Epidermal melanocyte (primary cell): ENCODE data around the gene VCL.
"Not testable (repeated sequence)": the region's sequence is repeated elsewhere in the genome, so short reads cannot be mapped to it uniquely, and the experiment has no call there.

Experiments
- DNase-seq: peaks from one replicate; pipeline ENCODE4 v3.0.0; 2011; ENCODE audit warnings: low spot score; ENCODE audit not compliant: insufficient read length

Gene VCL

GRCh38 chr10:73997787-73998622, at the start of gene VCL:
Gene VCL, plus strand, starts transcription at chr10:73998116. Its CDS starts 92 bp downstream, at chr10:73998208.
- peak; percentile 79 for DNase-seq

- DNase-seq = no peak
Observed at GRCh38 chr10:73948947-73949633, 48.8 kb upstream of the VCL start.

GRCh38 chr10:73950155-73950948, 47.6 kb upstream of the VCL start:
- no peak for DNase-seq

- DNase-seq = no peak
Observed at GRCh38 chr10:73953665-73954064, 44.3 kb upstream of the VCL start.

- DNase-seq = no peak
Observed at GRCh38 chr10:73954737-73955136, 43.2 kb upstream of the VCL start.

- DNase-seq = no peak
Observed at GRCh38 chr10:73955719-73956118, 42.2 kb upstream of the VCL start.

GRCh38 chr10:73956476-73957359, 41.2 kb upstream of the VCL start:
- DNase-seq = peak; percentile 45

- DNase-seq = no peak
Observed at GRCh38 chr10:73959484-73960243, 38.3 kb upstream of the VCL start.

- DNase-seq = no peak
Observed at GRCh38 chr10:73962386-73962785, 35.5 kb upstream of the VCL start.

- not testable (repeated sequence) for DNase-seq
Observed at GRCh38 chr10:73963533-73963932, 34.4 kb upstream of the VCL start.

- no peak for DNase-seq
Observed at GRCh38 chr10:73964743-73965142, 33.2 kb upstream of the VCL start.

GRCh38 chr10:73965267-73965889, 32.5 kb upstream of the VCL start:
- not testable (repeated sequence) for DNase-seq

GRCh38 chr10:73965890-73966768, 31.8 kb upstream of the VCL start:
- DNase-seq = peak; percentile 62

GRCh38 chr10:73967022-73967429, 30.9 kb upstream of the VCL start:
- no peak for DNase-seq

GRCh38 chr10:73967544-73967943, 30.4 kb upstream of the VCL start:
- DNase-seq = no peak

- no peak for DNase-seq
Observed at GRCh38 chr10:73968098-73968521, 29.8 kb upstream of the VCL start.

GRCh38 chr10:73969224-73969841, 28.6 kb upstream of the VCL start:
- DNase-seq = no peak

- DNase-seq = no peak
Observed at GRCh38 chr10:73970845-73971244, 27.1 kb upstream of the VCL start.
